GM19099 (cell line): Measurements from ENCODE around the gene EPB41L3.

ENCODE experiments used
- POLR2A ChIP-seq: IDR thresholded peaks from 3 replicates; pipeline ENCODE4 v1.6.1; 2011; ENCODE audit warnings: low read depth; ENCODE audit not compliant: insufficient read length; ENCODE audit errors: extremely low read depth

EPB41L3 gene

DNA sequence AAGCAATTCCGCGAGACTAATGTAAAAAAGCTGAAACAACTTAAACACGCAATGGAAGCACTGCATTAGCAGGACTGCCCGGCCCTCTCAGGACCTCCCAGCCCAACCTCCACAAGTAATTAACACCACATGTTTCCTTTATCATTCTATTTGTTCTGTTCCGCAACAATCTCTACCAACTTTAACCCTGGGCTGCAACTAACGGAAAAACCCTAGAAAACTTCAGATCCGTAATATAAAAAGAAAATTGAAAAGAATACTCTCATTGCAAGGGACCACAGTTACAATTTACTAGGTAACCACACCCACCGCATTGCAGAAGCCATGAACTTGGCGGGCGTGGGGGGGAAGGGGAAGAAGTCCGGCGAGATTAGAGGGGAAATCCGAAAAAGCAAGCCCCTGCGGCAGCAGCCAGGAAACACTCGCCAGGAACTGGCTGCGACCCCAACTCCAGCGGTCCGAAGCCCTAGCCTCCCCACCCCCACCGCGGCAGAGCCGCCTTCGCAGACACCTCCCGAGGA lies 1.2 kb downstream of the EPB41L3 start:
- no peak for TF ChIP-seq POLR2A

DNA sequence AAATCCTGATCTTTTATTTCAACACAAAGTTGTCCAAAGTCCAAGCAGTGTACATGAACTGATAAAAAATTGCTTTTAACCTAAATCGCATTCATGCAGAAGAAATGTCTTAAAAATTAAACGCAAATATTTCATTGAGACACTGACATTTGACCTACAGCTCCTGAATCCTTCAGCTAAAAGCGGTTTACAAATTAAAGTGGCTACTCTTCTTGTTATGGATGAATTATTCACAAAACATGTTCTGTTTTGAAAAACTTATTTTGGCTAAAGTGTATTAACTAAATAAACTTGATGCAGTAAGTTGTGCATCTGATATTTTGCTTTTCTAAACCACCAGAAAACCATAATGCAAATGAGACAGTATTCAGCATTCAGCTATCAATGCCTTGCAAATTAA lies 2.2 kb downstream of the EPB41L3 start:
- TF ChIP-seq POLR2A = no peak

DNA sequence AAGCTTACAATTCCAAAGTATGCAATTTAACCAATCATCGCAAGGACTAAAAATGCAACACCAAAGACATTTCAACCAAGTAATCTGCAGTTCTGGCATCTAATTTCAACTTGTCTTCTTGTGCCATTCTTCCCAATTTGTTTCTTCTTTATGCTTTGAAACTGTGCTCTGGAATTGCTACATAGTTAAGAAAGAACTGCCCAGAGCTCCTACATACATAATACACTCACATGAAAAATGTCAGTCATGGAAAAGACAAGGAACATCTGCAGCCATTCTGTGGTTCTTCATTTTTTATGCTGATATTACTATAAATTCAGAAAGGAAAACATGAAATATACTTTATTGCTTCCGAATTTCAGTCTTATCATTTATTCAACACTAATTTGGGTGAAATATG lies 4.4 kb downstream of the EPB41L3 start:
- TF ChIP-seq POLR2A = no peak

DNA sequence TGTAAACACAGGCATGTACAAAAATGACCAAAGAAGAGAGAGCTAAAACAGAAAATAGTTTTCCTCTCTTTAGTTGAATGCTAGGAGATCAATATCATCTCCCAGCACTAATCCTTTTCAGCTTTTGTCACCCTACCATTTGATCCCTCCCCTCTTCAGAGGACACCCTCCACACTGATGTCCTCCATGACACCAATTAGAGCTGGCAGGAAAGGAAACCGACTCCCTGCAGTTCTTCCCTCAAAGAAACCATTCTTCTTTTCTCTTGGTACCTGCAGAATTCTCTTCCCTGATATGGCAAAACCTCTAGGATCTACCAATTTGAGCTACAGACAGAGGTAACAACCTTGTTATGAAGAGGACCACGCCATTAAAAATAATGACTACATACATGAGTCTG lies 5.3 kb downstream of the EPB41L3 start:
- no peak for TF ChIP-seq POLR2A

DNA sequence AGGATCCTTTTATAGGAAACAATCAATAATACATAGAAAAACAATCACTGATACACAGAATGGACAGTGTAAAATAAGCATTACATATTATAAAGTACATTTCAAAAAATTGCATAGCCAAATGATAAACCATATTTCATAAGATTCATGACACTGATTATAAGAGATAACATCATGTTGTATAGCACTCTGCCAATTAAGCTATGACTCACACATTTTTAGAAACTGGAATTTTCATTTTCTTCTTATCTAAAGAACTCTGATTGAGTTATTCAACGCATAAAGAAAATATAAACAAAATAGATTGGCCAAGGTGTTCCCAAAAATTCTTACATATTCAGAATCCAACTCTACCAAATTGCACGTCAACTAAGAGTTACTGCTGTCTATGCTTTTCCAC lies 5.9 kb downstream of the EPB41L3 start:
- TF ChIP-seq POLR2A = no peak

DNA sequence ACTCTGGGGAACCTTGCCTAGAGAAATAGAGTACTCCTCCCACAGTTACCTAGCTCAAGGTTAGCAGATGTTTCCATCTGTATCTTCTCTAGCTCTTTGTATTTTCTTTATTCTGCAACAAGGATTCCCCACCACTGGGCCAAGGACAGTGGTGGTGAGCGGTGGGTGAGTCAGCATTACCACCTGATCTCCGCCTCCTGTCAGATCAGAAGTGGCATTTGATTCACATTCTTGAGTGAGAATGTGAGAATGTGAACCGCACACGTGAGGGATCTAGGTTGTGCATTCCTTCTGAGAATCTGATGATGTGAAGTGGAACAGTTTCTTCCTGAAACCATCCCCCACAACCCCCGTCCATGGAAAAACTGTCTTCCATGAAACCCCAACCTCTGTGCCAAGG lies 9.0 kb downstream of the EPB41L3 start:
- TF ChIP-seq POLR2A = no peak

DNA sequence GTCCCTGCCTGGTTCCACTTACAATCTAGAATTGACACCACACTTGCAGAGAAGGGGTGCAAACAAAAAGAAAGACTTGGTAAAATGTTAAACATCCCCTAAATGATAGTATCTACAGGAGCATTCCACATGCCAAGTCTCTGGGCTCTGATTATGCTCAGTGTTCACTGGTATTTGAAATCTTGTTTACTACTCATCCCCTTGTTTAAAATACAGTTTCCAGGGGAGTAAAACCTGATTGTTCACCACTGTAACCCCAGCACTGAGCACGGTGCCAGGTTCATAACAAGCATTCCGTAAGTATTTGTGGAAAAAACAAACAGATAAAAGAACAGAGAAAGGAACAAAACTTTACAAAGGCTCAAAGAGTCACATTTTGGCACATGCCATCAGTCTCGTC lies 11.7 kb downstream of the EPB41L3 start:
- no peak for TF ChIP-seq POLR2A

DNA sequence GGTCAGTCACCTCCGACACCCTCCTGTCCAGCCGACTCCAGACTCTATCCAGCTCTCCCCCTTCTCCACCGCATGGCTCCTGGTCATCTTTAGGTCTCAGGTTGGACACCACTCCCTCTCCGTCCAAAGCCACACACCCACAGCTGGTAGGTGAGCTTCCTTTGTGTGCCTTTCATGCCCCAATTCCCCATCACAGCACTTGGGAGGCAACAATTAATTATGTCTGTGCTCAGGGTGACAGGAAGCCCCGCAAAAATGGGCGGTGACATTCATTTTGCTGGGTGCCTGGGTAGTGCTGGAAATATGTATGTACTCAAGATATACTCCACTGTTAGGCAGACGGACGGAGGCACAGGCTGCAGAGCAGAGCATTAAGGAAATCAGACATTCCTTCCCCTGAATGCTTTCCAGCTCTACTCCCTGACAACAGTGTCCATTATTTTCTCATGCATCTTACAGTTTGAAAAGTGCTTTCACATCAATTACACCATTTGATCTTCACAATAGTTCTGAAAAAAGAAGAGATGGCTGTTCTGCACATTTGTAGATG lies 13.1 kb downstream of the EPB41L3 start:
- TF ChIP-seq POLR2A = no peak

DNA sequence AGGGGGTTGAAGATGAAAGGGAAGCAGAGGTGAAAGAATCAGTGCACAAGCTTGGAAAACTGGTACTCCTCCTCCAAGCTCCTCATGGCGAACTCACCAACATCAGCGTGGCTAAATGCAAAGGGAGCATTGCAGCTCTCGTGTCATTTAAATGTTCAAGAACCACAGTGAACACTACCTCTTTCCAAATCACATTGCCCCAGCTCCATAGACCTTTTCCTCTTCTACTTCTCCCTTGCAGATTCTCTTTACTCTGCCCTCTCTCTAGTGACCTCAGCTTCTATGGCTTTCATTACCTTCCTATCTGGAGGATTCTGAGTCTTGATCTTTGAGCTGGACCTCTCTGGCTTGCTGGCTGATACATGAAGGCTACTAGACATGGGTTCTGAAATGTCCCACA lies 14.3 kb downstream of the EPB41L3 start:
- no peak for TF ChIP-seq POLR2A

DNA sequence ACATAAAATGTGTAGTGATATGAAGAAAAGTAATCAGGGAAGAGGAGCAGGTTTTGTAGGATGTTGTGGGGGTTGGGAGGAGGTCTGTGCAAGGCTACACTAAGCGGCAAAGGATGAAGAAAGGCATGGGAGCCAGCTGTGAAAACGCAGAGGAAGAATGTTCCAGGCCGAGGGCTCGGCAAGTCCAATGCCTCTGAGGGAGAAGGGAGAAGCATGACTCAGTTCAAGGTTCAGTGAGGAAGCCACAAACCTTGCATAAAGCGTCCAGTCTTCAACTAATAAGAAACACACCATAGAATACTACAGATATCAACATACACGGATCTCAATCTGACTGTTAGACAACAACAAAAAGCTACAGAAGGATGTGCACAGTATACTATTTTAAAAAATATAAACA lies 16.2 kb downstream of the EPB41L3 start:
- TF ChIP-seq POLR2A = no peak

DNA sequence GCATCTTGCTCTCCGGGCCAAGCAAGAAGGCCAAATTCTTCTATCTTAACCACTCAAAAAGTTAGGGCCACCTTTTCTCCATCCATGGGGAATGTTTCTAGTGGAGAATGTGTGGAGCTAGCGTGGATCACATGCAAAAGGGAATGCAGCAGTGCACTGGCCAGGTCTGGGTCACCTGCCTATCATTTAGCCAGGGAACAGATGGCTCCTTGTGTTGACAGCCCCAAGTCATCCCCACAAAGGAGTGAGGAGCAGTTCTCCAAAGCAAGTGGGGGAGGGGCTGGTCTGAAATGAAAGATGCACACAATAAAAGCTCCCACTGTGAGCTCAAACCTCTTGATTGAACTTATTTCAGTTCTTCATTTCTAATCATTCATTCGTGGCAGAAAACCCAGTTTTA lies 19.1 kb downstream of the EPB41L3 start:
- TF ChIP-seq POLR2A = no peak

DNA sequence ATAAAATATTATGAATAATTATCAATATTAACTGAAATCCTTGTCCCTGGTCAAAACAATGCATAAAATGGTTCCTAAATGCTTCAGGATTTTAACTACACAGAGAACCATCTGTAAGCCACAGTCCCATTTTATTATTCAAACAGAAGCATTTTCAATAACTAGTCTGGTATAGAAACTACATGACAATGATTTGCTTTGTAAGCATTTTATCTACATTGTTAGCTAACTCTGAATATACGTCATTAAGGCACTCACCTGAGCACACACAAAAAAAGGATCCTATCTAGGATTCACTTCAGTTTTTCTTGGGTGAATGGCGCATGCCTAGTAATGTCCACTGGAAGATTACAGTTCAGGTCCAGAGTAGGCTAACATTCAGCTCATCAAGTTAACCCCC lies 22.8 kb downstream of the EPB41L3 start:
- TF ChIP-seq POLR2A = no peak

DNA sequence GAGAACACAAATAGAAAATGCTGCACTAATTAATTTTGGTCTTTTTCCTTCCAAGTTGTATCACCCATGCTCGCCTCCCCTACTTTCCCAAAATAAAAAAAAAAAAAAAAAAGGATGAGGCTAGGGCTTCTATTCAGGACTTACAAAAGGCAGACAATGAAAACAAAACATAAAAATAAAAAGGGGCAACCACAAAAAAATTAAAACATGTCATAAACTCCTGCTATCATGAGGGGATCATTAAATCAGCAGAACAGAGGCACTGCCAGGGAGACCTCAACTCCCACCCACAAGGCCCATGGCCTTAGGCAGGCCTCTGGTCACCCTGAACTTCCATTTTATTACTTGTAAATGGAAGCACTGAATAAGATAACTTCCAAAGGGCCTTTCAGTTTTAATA lies 23.3 kb downstream of the EPB41L3 start:
- TF ChIP-seq POLR2A = no peak

DNA sequence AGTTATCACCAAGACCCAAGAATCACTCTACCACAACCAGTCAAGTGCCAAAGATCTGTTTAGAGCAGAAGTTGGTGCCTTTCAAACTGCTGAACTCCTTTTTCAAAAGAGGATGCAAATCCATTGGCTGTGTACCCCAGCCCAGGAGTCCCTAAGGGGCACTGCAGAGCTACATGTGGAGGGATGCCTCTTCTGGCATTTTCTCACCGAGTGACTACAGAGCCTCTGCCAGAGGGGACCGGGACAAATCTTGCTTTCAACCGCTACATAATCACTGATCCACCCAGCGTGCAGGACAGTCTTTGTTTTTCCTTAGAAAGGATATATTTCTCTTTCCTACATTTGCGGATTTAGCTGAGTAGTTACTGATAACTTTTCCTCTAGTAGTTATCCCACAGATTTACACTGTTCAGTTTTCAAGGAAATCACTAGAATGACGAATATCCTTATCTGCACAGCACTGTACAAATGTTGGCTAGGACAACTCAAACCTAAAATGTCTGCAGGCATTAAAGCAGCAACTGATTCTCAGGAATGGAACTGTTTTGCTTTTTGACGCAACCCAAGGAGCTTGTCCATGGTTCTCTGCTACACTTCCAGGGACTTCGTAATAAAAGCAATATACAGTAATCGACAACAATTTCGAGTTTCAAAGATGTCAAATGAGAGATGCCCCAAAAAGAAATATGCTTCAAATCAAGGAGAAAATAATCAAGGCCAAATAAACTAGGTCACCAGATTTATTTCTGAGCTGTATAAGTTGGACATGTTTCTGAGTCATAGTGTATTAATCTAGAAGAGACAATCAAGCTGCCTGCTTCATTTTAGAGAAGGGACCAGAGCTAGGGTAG lies 24.1 kb downstream of the EPB41L3 start:
- TF ChIP-seq POLR2A = no peak

DNA sequence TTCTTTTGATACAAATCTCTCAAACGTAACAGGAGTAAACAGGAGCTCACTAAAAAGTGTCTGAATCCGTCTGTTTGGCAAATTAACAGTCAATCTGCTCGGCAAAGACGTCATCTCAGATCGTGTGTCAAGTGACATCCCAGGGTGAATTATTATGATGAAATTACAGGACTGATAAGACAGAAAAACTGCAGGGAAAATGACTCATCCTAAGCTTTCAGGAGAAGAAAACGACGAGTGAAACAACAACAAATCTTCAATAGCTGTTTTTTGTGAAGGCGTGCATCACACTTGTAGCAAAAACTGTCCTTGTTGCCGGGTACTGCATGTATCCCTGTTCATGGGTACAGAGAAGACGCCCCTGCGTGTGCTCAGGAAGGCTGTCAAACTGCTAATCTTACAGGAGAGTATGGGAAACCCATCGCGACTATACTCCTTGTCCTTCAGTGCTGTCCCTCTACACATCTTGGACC lies 24.9 kb downstream of the EPB41L3 start:
- no peak for TF ChIP-seq POLR2A

DNA sequence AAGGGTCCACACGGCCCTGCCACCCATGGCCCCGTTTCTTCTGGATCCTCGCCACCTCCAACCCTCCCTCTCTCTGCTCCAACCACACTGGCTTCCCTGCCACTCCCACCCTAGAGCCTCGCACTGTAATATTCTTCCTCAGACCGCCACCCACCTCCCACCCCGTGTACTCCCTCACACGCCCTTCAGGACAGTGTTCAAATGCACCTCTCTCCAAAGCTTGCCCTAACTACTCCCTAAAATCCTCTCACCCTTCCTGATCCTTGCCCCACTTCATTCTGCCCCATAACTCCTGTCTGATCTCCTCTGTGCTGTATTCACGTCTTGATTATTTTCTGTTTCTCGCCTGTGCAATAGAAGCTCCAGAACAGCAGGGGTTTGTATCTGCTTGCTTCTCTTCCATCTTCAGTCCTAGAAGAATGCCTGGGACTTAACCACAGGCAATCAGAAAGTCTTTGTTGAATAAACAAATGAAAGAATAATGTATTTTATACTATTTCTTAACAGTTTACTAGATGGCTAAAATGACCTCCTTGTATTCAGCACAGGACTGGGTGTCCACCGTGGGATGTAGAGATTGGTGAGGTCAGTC lies 25.5 kb downstream of the EPB41L3 start:
- no peak for TF ChIP-seq POLR2A
